Measurements from ENCODE around the gene FLVCR1. TPM values are rescaled to one million over a fixed set of nuclear protein-coding genes. Genes with fewer than 3 reads are reported as not detected.
A peak's percentile ranks its signal among the peaks of the same experiment; 100 is the strongest.
"Not testable (repeated sequence)": the region's sequence is repeated elsewhere in the genome, so short reads cannot be mapped to it uniquely, and the experiment has no call there.

The FLVCR1 gene
- 10 to 100 TPM; 14.4 to 17.1 TPM for total RNA-seq

GRCh38 chr1:212857992-212858460 is at the start of gene FLVCR1:
Gene FLVCR1, plus strand, starts transcription at chr1:212858275. Its CDS starts 178 bp downstream, at chr1:212858453.
- Mint-ChIP-seq H3K36me3 (peaks cover 16% of the 10 kb centered on the region), H3K27me3 (no peaks in the 10 kb centered on the region), H3K4me1 (peaks cover 15% of the 10 kb centered on the region), H3K27ac (peak within 1 kb of the TSS; percentile 96), H3K9me3 (ENCODE audit: low read depth) (no peaks in the 10 kb centered on the region), H3K4me3 (no peak within 1 kb of the TSS)
- CTCF ChIA-PET = interaction anchor here (0.6 to 1.3 kb wide), 2 partner anchors 76 to 108 kb away, joined by 3 to 4 read pairs; no protein-coding TSS in a partner anchor
- peak; percentile 99 for ATAC-seq
- peak; percentile 99 for DNase-seq

DNA sequence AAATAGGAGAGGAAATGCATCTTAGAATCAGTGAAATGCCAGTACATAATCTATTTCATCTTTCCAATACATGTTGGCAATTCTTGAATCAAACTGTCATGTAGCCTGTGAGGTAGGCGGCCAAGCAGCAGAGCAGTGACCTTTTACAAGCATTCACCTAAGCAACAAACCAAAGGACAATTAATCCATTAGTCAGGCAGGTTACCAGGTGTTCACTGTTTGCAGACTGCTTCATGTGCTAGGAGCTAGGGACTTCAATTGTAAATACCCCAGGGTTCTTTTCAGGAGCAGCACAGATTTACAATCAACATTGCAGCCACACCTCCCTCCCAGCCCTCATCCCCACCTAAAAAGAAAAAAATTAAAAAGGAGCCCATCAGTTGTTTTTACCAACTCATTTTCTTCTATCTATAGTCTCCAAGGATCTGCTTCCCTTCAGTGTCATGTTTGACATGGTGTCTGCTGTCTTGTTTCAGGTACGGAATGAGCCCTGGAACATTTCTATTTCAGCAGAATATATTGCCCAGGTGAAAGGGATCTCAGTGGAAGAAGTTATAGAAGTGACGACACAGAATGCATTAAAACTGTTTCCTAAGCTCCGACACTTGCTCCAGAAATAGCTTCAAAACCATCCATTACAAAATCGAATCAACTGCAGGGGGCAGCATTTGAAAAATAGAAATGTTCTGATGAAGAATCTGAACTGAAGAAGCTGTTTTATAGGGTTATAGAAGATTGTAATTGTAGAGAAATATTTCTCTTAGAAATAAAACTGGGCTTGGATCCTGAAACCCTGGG is 43.3 kb upstream of the FLVCR1 start:
- no peak overlapping the region for H3K4me3 Mint-ChIP-seq
- no peak for ATAC-seq
- CTCF ChIA-PET = interaction anchor here (1.0 kb wide), 1 partner anchor 150 kb away, joined by 4 read pairs; no protein-coding TSS in a partner anchor
- no peak for DNase-seq
- peaks cover 2% of the 10 kb centered on the region for H3K4me1 Mint-ChIP-seq
- peaks cover 1% of the 10 kb centered on the region for H3K36me3 Mint-ChIP-seq
- no peak overlapping the region for H3K27ac Mint-ChIP-seq
- H3K9me3 Mint-ChIP-seq (ENCODE audit: low read depth) = no peaks in the 10 kb centered on the region
- H3K27me3 Mint-ChIP-seq = no peaks in the 10 kb centered on the region

- Mint-ChIP-seq H3K4me3 (no peak overlapping the region), H3K9me3 (ENCODE audit: low read depth) (no peaks in the 10 kb centered on the region), H3K36me3 (peaks cover 1% of the 10 kb centered on the region), H3K27ac (no peak overlapping the region), H3K4me1 (peaks cover 4% of the 10 kb centered on the region), H3K27me3 (no peaks in the 10 kb centered on the region)
- CTCF ChIA-PET = no interaction called here
- no peak for DNase-seq
- ATAC-seq = no peak
Observed at GRCh38 chr1:212816567-212817278, 41.4 kb upstream of the FLVCR1 start.

DNA sequence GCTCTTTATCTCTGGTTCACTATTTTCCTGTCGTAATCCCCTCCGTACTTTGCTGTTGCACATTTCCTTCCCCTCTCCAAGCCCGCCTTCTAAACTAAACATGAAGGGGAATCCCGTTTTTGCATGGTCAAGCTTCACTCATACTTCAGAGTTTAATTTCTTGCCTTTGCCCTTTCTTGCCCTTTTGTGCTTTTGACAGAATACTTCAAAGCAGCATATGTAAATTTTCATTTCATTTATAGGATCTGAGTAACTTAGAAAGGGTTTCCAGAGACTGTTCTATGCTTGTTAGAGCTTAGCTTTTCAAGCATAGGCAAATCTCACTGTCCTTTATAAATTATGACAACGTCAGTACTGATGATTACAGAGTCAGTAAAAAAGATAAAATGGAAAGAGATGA is 38.3 kb upstream of the FLVCR1 start:
- H3K4me3 Mint-ChIP-seq = no peak overlapping the region
- peaks cover 4% of the 10 kb centered on the region for H3K9me3 Mint-ChIP-seq (ENCODE audit: low read depth)

GRCh38 chr1:212820969-212821368 is 37.1 kb upstream of the FLVCR1 start:
- Mint-ChIP-seq H3K27ac (no peak overlapping the region), H3K4me1 (peaks cover 4% of the 10 kb centered on the region), H3K9me3 (ENCODE audit: low read depth) (peaks cover 10% of the 10 kb centered on the region), H3K27me3 (no peaks in the 10 kb centered on the region), H3K4me3 (no peak overlapping the region), H3K36me3 (peaks cover 4% of the 10 kb centered on the region)
- CTCF ChIA-PET = interaction anchor here (0.7 kb wide), 1 partner anchor 156 kb away, joined by 3 read pairs; no protein-coding TSS in a partner anchor
- no peak for ATAC-seq
- DNase-seq = no peak

More for the DNA sequence above, 38.3 kb upstream of the FLVCR1 start:
- ATAC-seq (no peak), DNase-seq (no peak)
- H3K4me1 Mint-ChIP-seq = peaks cover 4% of the 10 kb centered on the region
- peaks cover 4% of the 10 kb centered on the region for H3K36me3 Mint-ChIP-seq
- CTCF ChIA-PET = no interaction called here
- H3K27me3 Mint-ChIP-seq = no peaks in the 10 kb centered on the region
- H3K27ac Mint-ChIP-seq = no peak overlapping the region

GRCh38 chr1:212822956-212823355 is 35.1 kb upstream of the FLVCR1 start:
- Mint-ChIP-seq H3K36me3 (peaks cover 6% of the 10 kb centered on the region), H3K4me3 (no peak overlapping the region), H3K4me1 (peaks cover 4% of the 10 kb centered on the region), H3K9me3 (ENCODE audit: low read depth) (peaks cover 14% of the 10 kb centered on the region), H3K27ac (no peak overlapping the region), H3K27me3 (no peaks in the 10 kb centered on the region)
- DNase-seq (no peak), ATAC-seq (no peak)
- CTCF ChIA-PET = no interaction called here

DNA sequence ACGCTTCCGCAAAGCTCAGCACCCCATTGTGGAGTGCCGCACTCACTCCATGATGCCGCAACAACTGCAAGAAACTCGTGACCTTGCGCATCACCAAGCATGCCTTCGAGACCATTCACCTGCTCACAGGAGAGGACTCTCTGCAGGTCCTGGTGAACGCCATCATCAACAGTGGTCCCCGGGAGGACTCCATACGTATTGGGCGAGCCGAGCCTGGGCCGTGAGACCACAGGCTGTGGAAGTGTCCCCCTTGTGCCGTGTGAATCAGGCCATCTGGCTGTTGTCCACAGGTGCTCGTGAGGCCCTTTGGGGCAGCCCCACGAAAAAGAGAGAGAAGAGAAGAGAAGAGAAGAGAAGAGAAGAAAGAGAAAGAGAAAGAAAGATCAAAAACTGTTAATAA is 33.9 kb upstream of the FLVCR1 start:
- no peak for ATAC-seq
- H3K4me3 Mint-ChIP-seq = no peak overlapping the region
- H3K27me3 Mint-ChIP-seq = no peaks in the 10 kb centered on the region
- CTCF ChIA-PET = no interaction called here
- peaks cover 4% of the 10 kb centered on the region for H3K4me1 Mint-ChIP-seq
- H3K36me3 Mint-ChIP-seq = peaks cover 6% of the 10 kb centered on the region
- DNase-seq = no peak
- peaks cover 14% of the 10 kb centered on the region for H3K9me3 Mint-ChIP-seq (ENCODE audit: low read depth)
- no peak overlapping the region for H3K27ac Mint-ChIP-seq

GRCh38 chr1:212825798-212826452 is 32.1 kb upstream of the FLVCR1 start:
- Mint-ChIP-seq H3K4me3 (no peak overlapping the region), H3K4me1 (no peaks in the 10 kb centered on the region), H3K27ac (no peak overlapping the region), H3K27me3 (no peaks in the 10 kb centered on the region), H3K9me3 (ENCODE audit: low read depth) (peaks cover 14% of the 10 kb centered on the region), H3K36me3 (peaks cover 6% of the 10 kb centered on the region)
- DNase-seq (no peak), ATAC-seq (no peak)
- CTCF ChIA-PET = no interaction called here

DNA sequence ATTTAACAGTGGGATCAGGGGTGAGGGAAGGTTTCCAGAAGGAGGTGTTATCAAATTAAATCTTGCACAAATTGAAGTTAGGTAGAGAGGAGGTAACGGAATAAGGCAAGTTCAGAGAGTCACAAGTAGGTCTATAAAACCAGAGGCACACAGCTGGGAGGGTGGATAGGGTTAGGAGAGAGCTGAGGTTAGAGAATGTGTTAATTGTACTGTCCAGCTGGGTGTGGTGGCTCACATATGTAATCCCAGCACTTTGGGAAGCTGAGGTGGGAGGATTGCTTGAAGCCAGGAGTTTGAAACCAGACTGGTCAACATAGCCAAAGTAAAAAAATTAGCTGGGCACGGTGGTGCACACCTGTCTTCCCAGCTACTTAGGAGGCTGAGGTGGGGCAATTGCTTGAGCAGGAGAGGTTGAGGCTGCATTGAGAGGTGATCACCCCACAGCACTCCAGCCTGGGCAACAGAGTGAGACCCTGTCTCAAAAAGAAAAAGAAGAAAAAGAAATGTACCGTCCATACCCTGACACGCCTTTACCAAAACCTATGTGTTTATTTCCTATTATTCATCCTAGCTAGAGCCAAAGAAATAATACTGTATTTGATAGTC is 30.8 kb upstream of the FLVCR1 start:
- no peaks in the 10 kb centered on the region for H3K27me3 Mint-ChIP-seq
- DNase-seq (no peak), ATAC-seq (no peak)
- CTCF ChIA-PET = interaction anchor here (0.9 kb wide), 1 partner anchor 14 kb away, joined by 3 read pairs; no protein-coding TSS in a partner anchor
- no peak overlapping the region for H3K4me3 Mint-ChIP-seq
- H3K36me3 Mint-ChIP-seq = peaks cover 6% of the 10 kb centered on the region
- no peak overlapping the region for H3K27ac Mint-ChIP-seq
- H3K9me3 Mint-ChIP-seq (ENCODE audit: low read depth) = peaks cover 14% of the 10 kb centered on the region
- no peaks in the 10 kb centered on the region for H3K4me1 Mint-ChIP-seq

DNA sequence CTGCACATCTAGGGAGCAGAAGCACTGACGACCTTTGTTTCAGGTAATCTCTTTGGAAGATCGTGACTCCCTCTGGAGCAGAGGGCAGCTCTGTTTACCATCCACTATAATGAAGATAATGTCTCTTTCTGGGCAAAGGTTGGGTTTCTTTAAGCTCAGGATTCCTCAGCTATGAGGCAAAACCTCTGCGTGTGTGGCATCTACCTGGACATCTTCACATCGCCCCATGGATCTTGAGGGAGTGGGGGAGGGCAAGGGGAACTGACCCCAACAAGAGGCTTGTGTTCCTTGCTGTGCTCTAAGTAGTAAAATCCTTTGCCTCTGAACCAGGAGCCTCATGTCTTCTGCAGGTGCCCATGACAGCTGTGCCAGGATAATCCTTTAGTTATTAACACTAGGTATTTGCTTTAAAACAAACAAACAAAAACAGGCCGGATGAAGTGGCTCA is 30.2 kb upstream of the FLVCR1 start:
- H3K27me3 Mint-ChIP-seq = no peaks in the 10 kb centered on the region
- ATAC-seq (no peak), DNase-seq (no peak)
- CTCF ChIA-PET = interaction anchor here (0.9 to 1.1 kb wide), 2 partner anchors 13 kb away, joined by 3 read pairs; no protein-coding TSS in a partner anchor
- no peak overlapping the region for H3K27ac Mint-ChIP-seq
- no peaks in the 10 kb centered on the region for H3K4me1 Mint-ChIP-seq
- H3K9me3 Mint-ChIP-seq (ENCODE audit: low read depth) = peaks cover 14% of the 10 kb centered on the region
- H3K36me3 Mint-ChIP-seq = peaks cover 6% of the 10 kb centered on the region
- H3K4me3 Mint-ChIP-seq = no peak overlapping the region

DNA sequence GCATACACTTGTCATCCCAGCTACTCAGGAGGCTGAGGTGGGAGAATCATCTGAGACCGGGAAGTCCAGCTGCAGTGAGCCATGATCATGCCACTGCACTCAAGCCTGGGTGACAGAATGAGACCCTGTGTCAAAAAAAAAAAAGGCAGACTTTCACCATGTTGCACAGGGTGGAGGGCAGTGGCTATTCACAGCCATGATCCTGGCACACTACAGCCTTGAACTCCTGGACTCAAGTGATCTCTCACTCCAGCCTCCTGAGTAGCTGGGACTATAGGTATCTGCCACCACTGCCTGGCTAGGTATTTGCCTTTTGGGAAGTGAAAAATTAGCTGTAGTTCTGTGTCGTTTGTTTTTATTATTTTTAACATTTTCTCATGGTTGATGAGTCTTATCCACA is 29.7 kb upstream of the FLVCR1 start:
- H3K27me3 Mint-ChIP-seq = no peaks in the 10 kb centered on the region
- no peak overlapping the region for H3K4me3 Mint-ChIP-seq
- DNase-seq = no peak
- CTCF ChIA-PET = interaction anchor here (1.1 kb wide), 1 partner anchor 13 kb away, joined by 3 read pairs; no protein-coding TSS in a partner anchor
- no peak for ATAC-seq
- peaks cover 12% of the 10 kb centered on the region for H3K9me3 Mint-ChIP-seq (ENCODE audit: low read depth)
- H3K4me1 Mint-ChIP-seq = no peaks in the 10 kb centered on the region
- H3K36me3 Mint-ChIP-seq = peaks cover 5% of the 10 kb centered on the region
- H3K27ac Mint-ChIP-seq = no peak overlapping the region

- ATAC-seq; H3K27ac Mint-ChIP-seq; H3K9me3 Mint-ChIP-seq (ENCODE audit: low read depth); H3K36me3 Mint-ChIP-seq; DNase-seq; H3K27me3 Mint-ChIP-seq; H3K4me1 Mint-ChIP-seq; H3K4me3 Mint-ChIP-seq; CTCF ChIA-PET: not testable (repeated sequence)
Observed at GRCh38 chr1:212833211-212834207, 24.6 kb upstream of the FLVCR1 start.
